ENCODE measurements around the gene MISP3. TPM values are rescaled to one million over a fixed set of nuclear protein-coding genes. Genes with fewer than 3 reads are reported as not detected.
A peak's percentile ranks its signal among the peaks of the same experiment; 100 is the strongest.
"Not testable (repeated sequence)": the region's sequence is repeated elsewhere in the genome, so short reads cannot be mapped to it uniquely, and the experiment has no call there.

The MISP3 gene
- total RNA-seq, 4 donors from 2014 or later, result 10.5 to 18.5 (median 15.9) TPM

- TF ChIP-seq POLR2AphosphoS5 (IDR thresholded peaks at IDR 0.05) (no peak), EP300 (IDR thresholded peaks at IDR 0.05) (no peak), POLR2A (IDR thresholded peaks at IDR 0.05) (no peak), CTCF (IDR thresholded peaks at IDR 0.05) (no peak)
- Histone ChIP-seq H3K36me3 (peaks cover 3% of the 10 kb centered on the region), H3K4me1 (peaks cover 5% of the 10 kb centered on the region), H3K27ac (no peak overlapping the region), H3K27me3 (no peaks in the 10 kb centered on the region), H3K9me3 (no peaks in the 10 kb centered on the region), H3K4me3 (no peak overlapping the region)
- WGBS, result 97% methylated on average over 7 of the region's 7 CpGs
- DNase-seq (ENCODE audit: low spot score in 2 of 2), result no peak
Measured at GRCh38 chr19:14039181-14039580, 33.4 kb upstream of the MISP3 start.

- not testable (repeated sequence) for H3K27me3 ChIP-seq; H3K4me3 ChIP-seq; H3K36me3 ChIP-seq; H3K9me3 ChIP-seq; DNase-seq (ENCODE audit: low spot score in 2 of 2); H3K27ac ChIP-seq; H3K4me1 ChIP-seq
- 57% methylated on average over 18 of the region's 19 CpGs for WGBS
- peak; percentile 9 to 45 for TF ChIP-seq CTCF (IDR thresholded peaks at IDR 0.05)
Measured at GRCh38 chr19:14042659-14043608, 29.7 kb upstream of the MISP3 start.

- not testable (repeated sequence) for H3K4me1 ChIP-seq; DNase-seq (ENCODE audit: low spot score in 2 of 2); H3K27me3 ChIP-seq; H3K36me3 ChIP-seq; H3K9me3 ChIP-seq; H3K27ac ChIP-seq; H3K4me3 ChIP-seq
- 93% methylated on average over 10 of the region's 10 CpGs for WGBS
Measured at GRCh38 chr19:14047866-14048265, 24.7 kb upstream of the MISP3 start.

- no peaks in the 10 kb centered on the region for H3K9me3 ChIP-seq
- H3K27me3 ChIP-seq, result no peaks in the 10 kb centered on the region
- TF ChIP-seq CTCF (IDR thresholded peaks at IDR 0.05), result peak; percentile 50 to 91
- TF ChIP-seq POLR2AphosphoS5 (IDR thresholded peaks at IDR 0.05), result no peak
- no peaks in the 10 kb centered on the region for H3K4me1 ChIP-seq
- no peak for DNase-seq (ENCODE audit: low spot score in 2 of 2)
- no peaks in the 10 kb centered on the region for H3K36me3 ChIP-seq
- H3K4me3 ChIP-seq, result no peak overlapping the region
- H3K27ac ChIP-seq, result no peak overlapping the region
- WGBS, result 83% methylated on average over 8 of the region's 8 CpGs
Measured at GRCh38 chr19:14048443-14049153, 24.0 kb upstream of the MISP3 start.

- TF ChIP-seq CTCF (IDR thresholded peaks at IDR 0.05), result no peak
- no peak for TF ChIP-seq POLR2AphosphoS5 (IDR thresholded peaks at IDR 0.05)
- no peak for TF ChIP-seq POLR2A (IDR thresholded peaks at IDR 0.05)
- no peak for TF ChIP-seq EP300 (IDR thresholded peaks at IDR 0.05)
- 98% methylated on average over 3 of the region's 4 CpGs for WGBS
- H3K36me3 ChIP-seq, result no peaks in the 10 kb centered on the region
- no peaks in the 10 kb centered on the region for H3K9me3 ChIP-seq
- H3K27ac ChIP-seq, result no peak overlapping the region
- no peak overlapping the region for H3K4me3 ChIP-seq
- no peaks in the 10 kb centered on the region for H3K27me3 ChIP-seq
- H3K4me1 ChIP-seq, result no peaks in the 10 kb centered on the region
- no peak for DNase-seq (ENCODE audit: low spot score in 2 of 2)
Measured at GRCh38 chr19:14050512-14050911, 22.1 kb upstream of the MISP3 start.

GRCh38 chr19:14050961-14051360 lies 21.6 kb upstream of the MISP3 start:
- H3K27ac ChIP-seq; H3K27me3 ChIP-seq; H3K4me1 ChIP-seq; H3K4me3 ChIP-seq; H3K36me3 ChIP-seq; DNase-seq (ENCODE audit: low spot score in 2 of 2); H3K9me3 ChIP-seq: not testable (repeated sequence)
- WGBS, result 88% methylated on average over 11 of the region's 11 CpGs

Measured in suprapubic skin (tissue), 4 donors.